KOPT-K1 (cell line): ENCODE measurements around the gene CDKN2AIP.

Experiments used
- H3K27ac ChIP-seq: fragments of 200-600 bp; sonication (generic); 2 replicates; pipeline ENCODE4 v1.5.1; 2016; ENCODE audit warnings: antibody characterized with exemption, mild to moderate bottlenecking, low read depth, low read length; ENCODE audit not compliant: poor library complexity, severe bottlenecking
- H3K36me3 ChIP-seq: fragments of 200-600 bp; sonication (generic); 2 replicates; pipeline ENCODE4 v1.5.1; 2017; ENCODE audit warnings: antibody characterized with exemption, mild to moderate bottlenecking, low read length, moderate library complexity; ENCODE audit not compliant: insufficient read depth
- H3K9me3 ChIP-seq: fragments of 200-600 bp; sonication (generic); 2 replicates; pipeline ENCODE4 v1.5.1; 2017; ENCODE audit warnings: antibody characterized with exemption, low read length, mild to moderate bottlenecking; ENCODE audit not compliant: insufficient read depth, poor library complexity, severe bottlenecking

The CDKN2AIP gene

DNA sequence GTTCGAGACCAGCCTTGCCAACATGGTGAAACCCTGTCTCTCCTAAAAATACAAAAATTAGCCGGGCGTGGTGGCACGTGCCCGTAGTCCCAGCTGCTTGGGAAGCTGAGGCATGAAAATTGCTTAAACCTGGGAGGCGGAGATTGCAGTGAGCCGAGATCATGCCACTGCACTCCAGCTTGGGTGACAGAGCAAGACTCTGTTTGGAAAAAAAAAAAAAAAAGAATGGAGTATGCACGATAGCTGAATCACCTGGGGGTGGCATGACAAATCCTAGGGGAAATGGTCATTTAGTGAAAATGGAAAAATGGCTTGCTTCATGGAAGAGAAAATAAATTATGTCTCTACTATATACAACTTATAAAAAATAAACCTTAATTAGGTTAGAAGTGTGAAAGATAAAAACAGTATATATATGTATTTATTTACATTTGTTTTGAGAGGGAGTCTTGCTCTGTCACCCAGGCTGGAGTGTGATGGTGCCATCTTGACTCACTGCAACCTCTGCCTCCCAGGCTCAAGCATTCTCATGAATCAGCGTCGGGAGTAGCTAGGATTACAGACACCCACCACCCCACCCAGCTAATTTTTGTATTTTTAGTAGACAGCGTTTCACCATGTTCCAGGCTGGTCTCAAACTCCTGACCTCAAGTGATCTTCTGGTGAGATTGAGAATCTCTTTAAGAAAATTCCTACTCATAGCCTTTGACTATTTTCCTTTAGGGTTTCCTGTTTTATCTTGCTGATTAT is 41.1 kb downstream of the CDKN2AIP start:
- Histone ChIP-seq H3K27ac (no peak overlapping the region), H3K36me3 (no peaks in the 10 kb centered on the region; the same call in 1 of the 2 replicates), H3K9me3 (no peaks in the 10 kb centered on the region)

DNA sequence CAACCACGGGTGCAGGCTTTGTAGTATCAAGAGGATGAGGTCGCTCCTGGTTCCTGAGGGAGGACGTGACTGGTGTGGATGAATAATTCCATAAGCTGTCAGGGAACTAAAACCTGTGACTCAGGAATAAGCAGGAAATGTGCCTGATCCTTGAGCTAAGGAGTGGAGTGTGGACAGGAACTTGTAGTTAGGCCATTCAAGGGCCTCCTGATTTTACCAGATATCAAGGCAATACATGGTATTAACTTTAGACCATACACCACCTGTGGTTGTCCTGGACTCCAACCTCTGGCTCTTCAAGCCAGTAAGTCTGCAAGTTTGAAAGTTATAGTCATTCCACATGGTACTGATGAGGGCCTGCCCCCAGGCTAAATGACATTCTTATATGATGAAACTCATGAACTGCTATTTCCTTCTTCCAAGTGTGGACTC is 48.4 kb downstream of the CDKN2AIP start:
- Histone ChIP-seq H3K36me3 (peaks cover 45% of the 10 kb centered on the region), H3K9me3 (no peaks in the 10 kb centered on the region), H3K27ac (no peak overlapping the region)

DNA sequence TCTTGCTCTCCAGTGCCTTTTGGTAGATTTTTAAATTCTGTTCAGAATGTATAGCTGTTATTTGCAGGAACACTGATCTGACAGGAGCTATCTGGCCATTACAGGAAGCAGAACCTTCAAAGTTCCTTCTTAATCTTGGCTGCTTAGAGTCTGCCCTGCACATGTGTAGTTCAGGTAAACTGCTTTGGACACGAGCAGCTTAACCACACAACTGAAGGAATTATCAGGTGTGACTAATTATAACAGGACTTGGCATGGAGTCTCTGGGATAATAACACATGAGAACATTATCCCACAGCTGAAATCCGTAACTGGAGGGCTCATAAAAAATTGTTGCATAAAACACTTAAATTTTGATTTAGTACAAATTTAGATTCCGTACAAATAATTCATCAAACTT is 48.8 kb downstream of the CDKN2AIP start:
- Histone ChIP-seq H3K36me3 (peaks cover 45% of the 10 kb centered on the region), H3K27ac (no peak overlapping the region), H3K9me3 (no peaks in the 10 kb centered on the region)

DNA sequence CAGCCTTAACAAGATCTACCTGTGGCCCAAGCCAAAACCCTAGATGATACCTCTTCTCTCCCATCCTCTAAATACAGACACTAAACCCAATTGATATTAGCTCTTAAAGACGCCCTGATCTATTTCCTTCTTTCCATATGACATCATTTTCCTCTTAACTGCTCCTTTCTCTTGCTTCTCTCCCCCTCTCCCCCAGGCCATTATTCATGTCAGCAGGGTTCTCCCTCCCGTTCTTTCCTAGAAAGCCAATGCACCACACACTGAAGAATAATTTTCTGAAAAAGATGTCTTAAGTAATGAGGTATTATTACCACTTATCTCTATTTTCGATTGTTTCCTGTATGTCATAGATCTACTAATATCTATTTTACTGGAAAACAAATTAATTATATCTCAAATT is 50.7 kb downstream of the CDKN2AIP start:
- peaks cover 45% of the 10 kb centered on the region for H3K36me3 ChIP-seq
- H3K9me3 ChIP-seq = no peaks in the 10 kb centered on the region
- H3K27ac ChIP-seq = no peak overlapping the region
